VCaP (cell line): ENCODE results near the gene GLO1.

Experiments used
- H3K27ac ChIP-seq: fragments of 450-650 bp; 2 replicates; pipeline ENCODE4 v1.5.1; 2017
- TF ChIP-seq, protein P1 (sequence below): fragments of 450-650 bp; conservative IDR thresholded peaks from 2 replicates; pipeline ENCODE4 v1.5.1; 2017; ENCODE audit warnings: mild to moderate bottlenecking, moderate library complexity

GLO1 gene

DNA sequence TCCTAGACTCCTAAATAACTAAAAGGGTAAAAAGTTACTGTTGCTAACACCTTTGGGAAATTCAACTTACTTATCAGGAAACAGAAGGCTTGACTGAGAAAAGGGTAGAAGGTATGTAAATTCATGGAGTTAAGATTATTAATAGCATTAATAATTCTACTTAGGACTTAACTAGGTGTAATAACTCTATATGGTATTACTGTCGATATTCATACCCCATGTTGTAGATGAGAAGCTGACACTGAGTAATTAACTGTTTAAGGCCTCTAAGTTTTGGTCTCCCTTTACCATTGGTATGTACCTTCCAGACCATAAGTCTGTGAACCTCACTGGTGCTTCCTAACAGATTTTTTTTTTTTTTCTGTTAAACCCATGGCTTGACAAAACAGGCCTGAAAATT lies 15.4 kb downstream of the GLO1 start:
- H3K27ac ChIP-seq = no peak overlapping the region
- TF ChIP-seq, protein P1, sequence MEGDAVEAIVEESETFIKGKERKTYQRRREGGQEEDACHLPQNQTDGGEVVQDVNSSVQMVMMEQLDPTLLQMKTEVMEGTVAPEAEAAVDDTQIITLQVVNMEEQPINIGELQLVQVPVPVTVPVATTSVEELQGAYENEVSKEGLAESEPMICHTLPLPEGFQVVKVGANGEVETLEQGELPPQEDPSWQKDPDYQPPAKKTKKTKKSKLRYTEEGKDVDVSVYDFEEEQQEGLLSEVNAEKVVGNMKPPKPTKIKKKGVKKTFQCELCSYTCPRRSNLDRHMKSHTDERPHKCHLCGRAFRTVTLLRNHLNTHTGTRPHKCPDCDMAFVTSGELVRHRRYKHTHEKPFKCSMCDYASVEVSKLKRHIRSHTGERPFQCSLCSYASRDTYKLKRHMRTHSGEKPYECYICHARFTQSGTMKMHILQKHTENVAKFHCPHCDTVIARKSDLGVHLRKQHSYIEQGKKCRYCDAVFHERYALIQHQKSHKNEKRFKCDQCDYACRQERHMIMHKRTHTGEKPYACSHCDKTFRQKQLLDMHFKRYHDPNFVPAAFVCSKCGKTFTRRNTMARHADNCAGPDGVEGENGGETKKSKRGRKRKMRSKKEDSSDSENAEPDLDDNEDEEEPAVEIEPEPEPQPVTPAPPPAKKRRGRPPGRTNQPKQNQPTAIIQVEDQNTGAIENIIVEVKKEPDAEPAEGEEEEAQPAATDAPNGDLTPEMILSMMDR = no peak

DNA sequence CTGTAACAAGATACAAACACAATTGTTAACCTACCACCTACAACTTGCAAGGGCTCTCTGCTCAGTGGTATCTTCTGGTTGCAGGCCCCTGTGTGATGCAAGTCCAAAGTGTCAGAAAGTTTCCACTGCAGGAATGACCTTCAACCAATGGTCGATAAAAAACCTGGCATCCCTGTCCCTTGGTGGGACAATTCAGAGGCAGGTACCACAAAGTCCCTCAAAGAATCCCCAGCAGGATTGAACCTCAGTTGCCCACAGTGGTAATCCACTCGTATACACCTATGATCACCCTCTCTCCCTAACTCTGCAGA lies 15.9 kb downstream of the GLO1 start:
- no peak overlapping the region for H3K27ac ChIP-seq
- TF ChIP-seq, protein P1 = no peak

DNA sequence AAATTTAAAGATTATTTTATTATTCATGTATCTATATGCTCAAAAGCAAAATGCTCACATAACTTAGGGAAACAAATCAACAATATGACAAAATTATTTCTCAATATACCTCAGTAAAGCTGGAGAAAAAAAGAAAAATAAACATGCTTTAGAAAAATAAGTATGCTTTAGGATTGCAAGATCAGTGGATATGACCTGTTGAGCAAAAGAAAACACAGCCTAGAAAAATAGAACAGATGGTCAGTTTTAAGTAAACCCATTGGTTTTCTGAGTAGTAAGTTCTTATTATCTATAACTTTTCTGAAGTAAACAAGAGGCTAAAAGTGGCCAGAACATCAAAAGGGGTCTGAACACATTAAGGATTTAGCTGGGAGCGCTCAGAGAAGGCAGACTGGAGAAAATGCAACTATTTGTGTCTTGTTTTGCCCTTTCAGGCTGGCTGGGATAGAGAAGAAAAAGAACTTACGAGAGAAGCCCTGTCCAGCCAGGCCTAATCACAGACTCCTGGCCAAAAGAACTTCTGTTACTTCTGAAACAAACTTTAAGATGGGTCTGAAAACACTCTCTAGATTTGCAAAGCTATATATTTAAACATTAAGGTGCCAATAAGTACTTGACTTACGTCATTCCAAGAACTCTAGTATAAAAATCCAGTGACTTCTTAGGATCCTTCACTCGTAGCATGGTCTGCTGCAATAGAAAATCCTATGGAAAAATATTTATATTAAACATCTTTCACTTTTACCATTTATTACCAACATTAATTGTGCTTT lies 16.5 kb downstream of the GLO1 start:
- TF ChIP-seq, protein P1 = no peak
- H3K27ac ChIP-seq = no peak overlapping the region

DNA sequence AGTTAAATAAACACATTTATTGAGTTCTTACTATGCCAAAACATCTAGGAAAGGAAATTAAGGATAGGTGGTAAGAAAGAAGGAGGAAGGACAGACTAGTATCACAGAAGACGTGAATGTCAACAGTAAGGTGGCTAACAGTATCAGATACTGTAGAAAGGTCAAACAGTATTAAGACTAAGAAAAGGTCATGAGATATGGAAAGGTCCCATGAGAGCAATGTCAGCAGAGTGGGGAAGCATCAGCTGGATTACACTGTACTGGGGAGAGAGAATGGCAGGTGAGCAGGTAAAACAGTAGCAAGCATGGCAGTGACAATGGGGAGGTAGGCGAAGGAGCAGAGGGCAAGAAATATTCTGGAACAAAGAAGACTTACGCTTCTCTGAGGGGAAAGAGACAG lies 18.0 kb downstream of the GLO1 start:
- H3K27ac ChIP-seq = no peak overlapping the region
- TF ChIP-seq, protein P1 = no peak

DNA sequence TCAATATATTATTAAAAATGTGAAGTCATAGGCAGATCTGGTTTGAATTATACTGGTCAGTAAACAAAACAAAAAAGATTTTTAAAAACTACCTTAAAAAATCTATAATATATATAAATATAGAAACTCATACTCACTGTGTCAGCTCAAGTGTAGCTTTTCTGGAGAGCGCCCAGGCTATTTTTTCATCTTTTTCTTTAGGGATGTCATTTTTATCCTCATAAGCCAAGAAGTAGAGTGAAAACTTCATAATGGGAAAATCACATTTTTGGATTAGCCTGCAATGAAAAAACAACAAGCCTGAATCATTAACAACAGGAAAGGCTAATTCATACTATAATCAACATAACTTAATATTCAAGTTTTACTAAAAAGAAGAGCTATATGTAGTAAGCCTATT lies 18.7 kb downstream of the GLO1 start:
- H3K27ac ChIP-seq = no peak overlapping the region
- TF ChIP-seq, protein P1 = no peak

DNA sequence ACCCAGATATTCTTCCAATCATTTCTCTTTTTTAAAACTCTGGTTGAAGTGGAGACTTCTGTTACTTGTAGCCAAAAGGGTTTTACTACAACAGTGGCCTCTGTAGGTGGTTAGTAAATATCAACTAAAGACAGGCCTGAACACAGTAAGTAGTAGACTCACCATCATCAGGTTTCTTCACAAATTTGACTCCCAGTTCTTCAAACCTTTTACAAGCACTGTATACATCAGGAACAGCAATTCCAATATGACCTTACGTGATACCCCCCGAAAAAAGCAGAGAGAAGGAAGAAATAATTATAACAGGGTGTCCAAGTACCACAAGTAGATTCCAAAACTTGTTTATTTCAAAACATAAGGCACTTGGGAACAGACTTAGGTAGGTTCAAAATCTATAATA lies 21.1 kb downstream of the GLO1 start:
- TF ChIP-seq, protein P1 = no peak
- H3K27ac ChIP-seq = no peak overlapping the region

DNA sequence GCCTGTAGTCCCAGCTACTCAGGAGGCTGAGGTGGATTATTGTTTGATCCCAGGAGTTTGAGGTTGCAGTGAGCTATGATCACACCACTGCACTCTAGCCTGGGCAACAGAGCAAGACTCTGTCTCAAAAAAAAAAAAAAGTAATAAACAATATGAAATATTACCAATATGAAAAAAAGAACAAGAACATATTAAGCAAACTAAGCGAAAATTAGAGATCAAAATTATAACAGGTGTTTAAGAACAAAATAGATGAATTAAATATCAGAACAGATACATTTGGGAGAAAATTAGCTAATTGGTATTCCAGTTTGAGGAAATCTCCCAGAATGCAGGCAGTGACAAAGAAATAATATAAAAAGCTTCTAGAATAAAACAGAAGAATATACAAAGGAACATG lies 23.3 kb downstream of the GLO1 start:
- TF ChIP-seq, protein P1 = no peak
- H3K27ac ChIP-seq = no peak overlapping the region
